ENCODE measurements around the gene SERPINC1.

GRCh38 chr1:173867141-173867752 is 49.9 kb downstream of the SERPINC1 start:
- TF ChIP-seq FOSL1 (IDR thresholded peaks at IDR 0.05; ENCODE audit: insufficient read depth, low read depth, low read length), result no peak
- peak in 1 of 2 experiments; percentile 99; a peak in 1 of 3 replicates for TF ChIP-seq POLR2A (IDR thresholded peaks at IDR 0.05; ENCODE audit: control extremely low read depth in 1 of 2, low read depth in 2 of 2, low read length in 2 of 2)
- TF ChIP-seq EZH2 (IDR thresholded peaks at IDR 0.05; ENCODE audit: low read depth, low read length, severe bottlenecking), result no peak
- no peak for TF ChIP-seq CHD2 (IDR thresholded peaks at IDR 0.05; ENCODE audit: low read length)
- no peak for TF ChIP-seq HDAC2 (IDR thresholded peaks at IDR 0.05; ENCODE audit: borderline replicate concordance in 1 of 2, low read depth in 2 of 2, low read length in 2 of 2)

Data from H1 (cell line).